Mesothelial cell of epicardium (in vitro differentiated cells): ENCODE results near the gene NBPF15. TPM values are rescaled to one million over a fixed set of nuclear protein-coding genes. Genes with fewer than 3 reads are reported as not detected.
A peak's percentile ranks its signal among the peaks of the same experiment; 100 is the strongest.
"Not testable (repeated sequence)": the region's sequence is repeated elsewhere in the genome, so short reads cannot be mapped to it uniquely, and the experiment has no call there.

Source experiments
- DNase-seq, 2 experiments: peaks; one replicate each; pipeline ENCODE4 v3.0.0; 2021; ENCODE audit warnings: low spot score in 2 of 2; ENCODE audit not compliant: unreplicated experiment in 2 of 2
- H3K27ac Mint-ChIP-seq: 2 replicates; pipeline ENCODE4 v1.8.0; 2021; ENCODE audit warnings: mixed read lengths
- H3K27me3 Mint-ChIP-seq: 2 replicates; pipeline ENCODE4 v1.8.0; 2021; ENCODE audit warnings: low read depth, mixed read lengths
- H3K36me3 Mint-ChIP-seq: 2 replicates; pipeline ENCODE4 v1.8.0; 2021; ENCODE audit warnings: mixed read lengths
- H3K4me1 Mint-ChIP-seq: 2 replicates; pipeline ENCODE4 v1.8.0; 2021; ENCODE audit warnings: mixed read lengths
- H3K4me3 Mint-ChIP-seq: 2 replicates; pipeline ENCODE4 v1.8.0; 2021; ENCODE audit warnings: mild to moderate bottlenecking, moderate library complexity, mixed read lengths
- H3K9me3 Mint-ChIP-seq: 2 replicates; pipeline ENCODE4 v1.8.0; 2021; ENCODE audit warnings: mixed read lengths
- CTCF ChIP-seq: fragments of 200-600 bp; sonication (generic); IDR thresholded peaks from one replicate; pipeline ENCODE4 v1.5.0; 2021; ENCODE audit warnings: antibody characterized with exemption; ENCODE audit not compliant: unreplicated experiment
- total RNA-seq: library from RNA; stranded (reverse); gene quantifications from 3 replicates; pipeline ENCODE4 v1.2.1, GENCODE V29; 2021

Gene NBPF15
- total RNA-seq, 1 donor from 2014 or later, result 89.4 TPM

DNA sequence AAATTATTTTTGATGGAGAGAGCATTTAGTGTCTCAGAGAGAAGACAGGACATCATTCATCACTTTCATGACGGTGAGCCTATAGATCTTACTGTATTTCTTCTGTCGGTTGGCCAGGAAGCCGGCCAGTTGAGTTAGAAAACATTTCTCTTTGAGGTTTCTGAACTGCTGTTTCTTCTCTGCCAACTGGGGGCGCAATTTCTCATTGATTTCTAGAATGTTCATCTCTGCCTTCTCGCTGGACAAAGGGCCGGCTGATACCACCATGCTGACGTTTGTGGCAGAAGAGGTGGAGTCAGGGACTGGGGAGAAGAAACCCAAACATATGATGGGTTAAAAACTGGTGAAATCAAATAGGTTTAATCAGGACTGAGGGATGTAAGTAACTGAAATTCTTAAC, 21.7 kb downstream of the NBPF15 start:
- not testable (repeated sequence) for H3K4me1 Mint-ChIP-seq, DNase-seq, H3K9me3 Mint-ChIP-seq, H3K27ac Mint-ChIP-seq, H3K36me3 Mint-ChIP-seq, H3K4me3 Mint-ChIP-seq, H3K27me3 Mint-ChIP-seq
- peak; percentile 19 for TF ChIP-seq CTCF

- H3K9me3 Mint-ChIP-seq, H3K4me1 Mint-ChIP-seq, H3K27me3 Mint-ChIP-seq, H3K36me3 Mint-ChIP-seq: not testable (repeated sequence)
- Mint-ChIP-seq H3K27ac (peak overlapping the region; percentile 90), H3K4me3 (peak overlapping the region; percentile 84)
- DNase-seq, result peak; percentile 26 to 70
Measured at GRCh38 chr1:144418891-144419694, 42.4 kb downstream of the NBPF15 start.

DNA sequence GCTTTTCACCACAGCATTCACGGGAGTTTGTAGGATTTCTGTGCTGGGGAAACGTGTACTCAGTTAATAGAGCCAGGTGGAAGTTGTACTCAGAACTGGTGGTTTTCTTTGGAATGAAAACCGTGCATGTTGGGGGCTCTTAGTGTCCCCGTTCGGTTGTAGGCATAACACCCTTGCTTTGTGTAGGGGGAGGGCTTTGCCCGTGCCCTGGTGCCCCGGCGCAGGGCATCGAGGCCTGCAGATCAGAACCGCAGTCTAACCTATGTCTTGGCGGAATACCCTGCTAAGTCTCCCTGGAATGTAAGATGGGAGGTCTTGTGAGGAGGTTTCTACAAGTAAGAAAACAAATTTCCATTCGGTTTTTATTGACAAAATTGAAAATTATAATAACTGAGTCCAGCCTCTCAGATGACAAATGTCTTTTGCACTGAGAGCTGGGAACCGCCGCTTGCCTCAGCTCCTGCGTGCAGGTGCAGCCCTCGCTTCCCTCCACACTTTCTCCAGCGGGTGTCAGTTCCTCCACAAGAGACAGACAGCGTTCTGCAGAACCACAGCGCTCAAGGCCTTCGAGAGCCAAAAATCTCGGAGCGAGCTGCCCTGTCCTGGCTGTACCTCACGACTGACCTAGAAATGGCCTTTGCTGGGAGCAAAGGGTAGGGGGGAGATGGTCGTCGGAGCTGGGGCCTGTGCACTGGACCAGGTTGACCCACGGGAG, 47.9 kb downstream of the NBPF15 start:
- not testable (repeated sequence) for H3K4me1 Mint-ChIP-seq, H3K27me3 Mint-ChIP-seq, DNase-seq, H3K9me3 Mint-ChIP-seq, H3K36me3 Mint-ChIP-seq
- Mint-ChIP-seq H3K27ac (peak overlapping the region; percentile 100), H3K4me3 (peak overlapping the region; percentile 97)

DNA sequence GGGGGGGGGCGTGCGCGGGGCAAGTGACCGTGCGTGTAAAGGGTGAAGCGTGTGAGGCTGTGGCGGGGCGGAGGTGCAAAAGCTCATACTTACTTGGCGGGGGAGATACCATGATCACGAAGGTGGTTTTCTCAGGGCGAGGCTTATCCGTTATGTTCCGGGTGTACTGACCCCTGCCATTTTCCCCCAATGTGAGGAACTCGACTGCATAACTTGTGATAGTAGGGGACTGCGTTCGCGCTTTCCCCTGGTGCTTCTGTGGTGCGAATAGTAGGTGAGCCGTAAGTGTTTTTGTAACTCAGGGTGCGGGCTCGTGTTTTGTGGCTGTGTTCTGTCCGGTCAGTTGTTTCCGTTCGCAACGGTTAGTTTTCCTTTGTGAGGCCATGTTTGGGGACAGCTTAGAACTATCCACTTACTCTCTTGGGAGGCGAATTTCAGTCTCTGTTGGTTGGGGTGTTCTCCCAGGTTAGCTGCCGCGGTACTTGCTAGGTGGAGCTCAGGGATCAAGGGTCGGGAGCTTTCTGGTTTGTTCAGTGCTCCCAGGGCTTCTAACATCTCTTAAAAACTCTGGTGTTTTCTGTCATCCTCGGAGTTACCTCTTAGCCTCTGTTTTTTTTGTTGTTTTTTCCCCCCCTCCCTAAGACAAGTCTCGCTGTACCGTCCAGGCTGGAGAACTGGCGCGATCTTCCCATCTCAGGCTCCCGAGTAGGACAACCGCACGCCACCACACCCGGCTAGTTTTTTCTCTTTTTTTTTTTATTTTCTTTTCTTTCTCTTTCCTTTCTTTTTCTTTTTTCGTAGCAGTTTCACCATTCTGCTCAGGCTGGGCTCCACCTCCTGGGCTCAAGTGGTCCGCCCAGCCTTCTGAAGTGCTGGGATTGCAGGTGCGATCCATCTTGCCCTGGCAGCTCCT, 48.7 kb downstream of the NBPF15 start:
- peak; percentile 63 to 78 for DNase-seq
- Mint-ChIP-seq H3K27ac (peak overlapping the region; percentile 100), H3K4me3 (peak overlapping the region; percentile 97)
- not testable (repeated sequence) for H3K36me3 Mint-ChIP-seq, H3K4me1 Mint-ChIP-seq, H3K9me3 Mint-ChIP-seq, H3K27me3 Mint-ChIP-seq

DNA sequence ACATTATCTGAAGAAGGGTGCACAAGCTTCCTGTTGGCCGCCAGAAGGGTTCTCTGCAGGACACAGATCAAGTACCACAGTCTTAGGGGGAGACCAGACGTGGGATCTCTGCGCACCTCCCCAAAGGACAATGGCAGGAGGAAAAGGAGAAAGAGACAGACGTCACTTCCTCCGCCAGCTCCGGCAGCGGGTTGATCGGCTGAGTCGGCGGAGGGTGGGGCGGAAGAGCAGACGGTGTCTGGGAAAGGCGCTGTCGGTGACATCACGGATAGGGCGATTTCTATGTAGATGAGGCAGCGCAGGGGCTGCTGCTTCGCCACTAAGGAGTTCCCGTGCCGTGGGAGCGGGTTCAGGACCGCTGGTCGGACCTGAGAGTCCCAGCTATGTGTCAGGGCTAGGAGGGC, 49.4 kb downstream of the NBPF15 start:
- H3K4me1 Mint-ChIP-seq, H3K27me3 Mint-ChIP-seq, H3K9me3 Mint-ChIP-seq, H3K36me3 Mint-ChIP-seq: not testable (repeated sequence)
- Mint-ChIP-seq H3K4me3 (peak overlapping the region; percentile 97), H3K27ac (peak overlapping the region; percentile 100)
- peak; percentile 42 to 76 for DNase-seq

DNA sequence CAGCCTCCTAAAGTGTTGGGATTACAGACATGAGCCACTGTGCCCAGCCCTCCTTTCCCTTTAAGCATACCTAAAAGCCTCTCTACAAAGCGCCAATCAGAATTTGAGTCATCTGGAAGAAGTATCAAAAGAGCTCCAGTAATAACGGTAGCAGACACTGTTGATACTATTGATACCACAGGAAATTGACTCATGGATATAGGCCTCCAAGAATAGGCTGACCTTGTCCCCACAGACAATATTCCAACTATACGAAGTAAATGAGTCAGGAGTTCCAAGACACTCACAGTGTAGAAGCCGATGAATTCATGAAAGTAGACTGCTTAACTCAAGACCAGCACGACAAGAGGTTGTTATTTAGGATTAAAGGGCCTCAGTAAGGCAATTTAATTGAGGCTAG, 58.7 kb downstream of the NBPF15 start:
- not testable (repeated sequence) for H3K27ac Mint-ChIP-seq, H3K36me3 Mint-ChIP-seq, DNase-seq, H3K27me3 Mint-ChIP-seq, H3K4me3 Mint-ChIP-seq, H3K9me3 Mint-ChIP-seq, H3K4me1 Mint-ChIP-seq

- not testable (repeated sequence) for H3K4me1 Mint-ChIP-seq, H3K9me3 Mint-ChIP-seq, H3K27me3 Mint-ChIP-seq, DNase-seq, H3K27ac Mint-ChIP-seq, H3K36me3 Mint-ChIP-seq, H3K4me3 Mint-ChIP-seq
Measured at GRCh38 chr1:144371651-144372050, 89.8 kb downstream of the NBPF15 start.

Other genes starting within 250 kb of the NBPF15 start
- gene PPIAL4E, start 88.0 kb downstream of the NBPF15 start, total RNA-seq, result not detected in 3 replicates
- gene PPIAL4F, start 131.2 kb upstream of the NBPF15 start, total RNA-seq, result not detected in 3 replicates